Endodermal cell (in vitro differentiated cells): ENCODE results near the gene TBC1D16. TPM values are rescaled to one million over a fixed set of nuclear protein-coding genes. Genes with fewer than 3 reads are reported as not detected.

ENCODE experiments used
- DNase-seq: peaks from one replicate; pipeline ENCODE4 v3.0.0-alpha.2; 2017
- H3K27ac ChIP-seq: 2 replicates; pipeline ENCODE4 v1.5.1; 2013; ENCODE audit warnings: mild to moderate bottlenecking, low read depth, low read length, moderate library complexity
- H3K27me3 ChIP-seq: 2 replicates; pipeline ENCODE4 v1.6.1; 2013; ENCODE audit warnings: mild to moderate bottlenecking, low read length, moderate library complexity; ENCODE audit not compliant: insufficient read depth, control insufficient read depth, poor library complexity, severe bottlenecking
- H3K36me3 ChIP-seq: 2 replicates; pipeline ENCODE4 v1.7.0; 2013; ENCODE audit warnings: mild to moderate bottlenecking, low read length, moderate library complexity; ENCODE audit not compliant: control insufficient read depth, insufficient read depth
- H3K4me1 ChIP-seq: one replicate; pipeline ENCODE4 v1.7.0; 2013; ENCODE audit warnings: low read length; ENCODE audit not compliant: control insufficient read depth, insufficient read depth
- H3K4me3 ChIP-seq: 2 replicates; pipeline ENCODE4 v1.5.1; 2013; ENCODE audit warnings: mild to moderate bottlenecking, low read length, moderate library complexity
- H3K9ac ChIP-seq: 2 replicates; pipeline ENCODE4 v1.6.1; 2013; ENCODE audit warnings: mild to moderate bottlenecking, low read length, moderate library complexity; ENCODE audit not compliant: poor library complexity, severe bottlenecking; ENCODE audit errors: extremely low read depth
- H3K9me3 ChIP-seq: 2 replicates; pipeline ENCODE4 v1.6.1; 2013; ENCODE audit warnings: mild to moderate bottlenecking, low read length, moderate library complexity; ENCODE audit not compliant: control insufficient read depth
- H3K27ac Mint-ChIP-seq: 2 replicates; pipeline ENCODE4 v1.8.0; 2020; ENCODE audit warnings: mixed read lengths
- H3K27me3 Mint-ChIP-seq: 2 replicates; pipeline ENCODE4 v1.8.0; 2021; ENCODE audit warnings: mild to moderate bottlenecking, mixed read lengths; ENCODE audit not compliant: insufficient read depth
- H3K36me3 Mint-ChIP-seq: 2 replicates; pipeline ENCODE4 v1.8.0; 2020; ENCODE audit warnings: low read depth, mixed read lengths
- H3K4me1 Mint-ChIP-seq: 2 replicates; pipeline ENCODE4 v1.8.0; 2020; ENCODE audit warnings: mixed read lengths
- H3K4me3 Mint-ChIP-seq: 2 replicates; pipeline ENCODE4 v1.8.0; 2020; ENCODE audit warnings: mild to moderate bottlenecking, moderate library complexity, mixed read lengths
- H3K9me3 Mint-ChIP-seq: 2 replicates; pipeline ENCODE4 v1.8.0; 2020; ENCODE audit warnings: mild to moderate bottlenecking, mixed read lengths
- WGBS, 2 experiments: methylation state at CpG; one replicate each; pipeline versions ENCODE4 v1.1.5 to v1.1.7; 2013; ENCODE audit warnings: missing lambda C conversion rate in 2 of 2, mixed read lengths in 1 of 2; ENCODE audit not compliant: insufficient coverage in 1 of 2, insufficient read length in 1 of 2; 5-methylcytosine and 5-hydroxymethylcytosine counted together
- total RNA-seq, 2 donors: library from RNA; stranded (reverse); fragmentation: NEBNext Ultra II Directional in 1 of 2; extraction: Animal tissue kit (Norgen Biotek cat#: 25700) in 1 of 2; gene quantifications; 2 replicates in 1 of 2; 3 replicates in 1 of 2; pipeline ENCODE4 v1.2.1, GENCODE V29; 2021
- TF ChIP-seq, protein P1 (sequence below): fragments of 200-600 bp; sonication (generic); conservative IDR thresholded peaks from 2 replicates; pipeline ENCODE4 v1.5.0; 2021; ENCODE audit warnings: antibody characterized with exemption, mild to moderate bottlenecking

TBC1D16 gene
- total RNA-seq, 2 donors from 2014 or later: 88.2 to 116 TPM

DNA sequence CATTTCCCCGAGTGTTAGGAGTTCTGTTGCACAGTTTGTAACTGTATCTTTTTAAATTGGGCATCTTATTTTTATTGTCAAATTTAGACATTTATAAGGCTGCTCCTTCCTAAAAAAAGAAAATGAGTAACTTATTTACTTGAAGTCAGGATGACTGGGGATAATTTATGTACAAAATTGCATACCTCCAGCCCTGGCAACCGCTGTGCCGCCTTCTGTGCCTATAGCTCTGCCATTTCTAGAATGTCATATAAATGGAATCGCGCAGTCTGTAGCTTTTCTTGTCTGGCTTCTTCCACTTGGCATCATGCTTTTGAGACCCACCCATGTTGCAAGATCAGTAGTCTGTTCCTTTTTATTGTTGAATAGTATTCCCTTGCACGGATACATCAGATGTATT, 36.7 kb upstream of the TBC1D16 start:
- Mint-ChIP-seq H3K9me3 (peaks cover under 1% of the 10 kb centered on the region), H3K27ac (no peak overlapping the region), H3K36me3 (peaks cover 3% of the 10 kb centered on the region), H3K4me3 (no peak overlapping the region), H3K4me1 (peaks cover 15% of the 10 kb centered on the region), H3K27me3 (no peaks in the 10 kb centered on the region)
- Histone ChIP-seq H3K27ac (no peak overlapping the region), H3K36me3 (no peaks in the 10 kb centered on the region), H3K9ac (no peak overlapping the region), H3K4me3 (no peak overlapping the region), H3K27me3 (no peaks in the 10 kb centered on the region), H3K4me1 (peaks cover 11% of the 10 kb centered on the region), H3K9me3 (peaks cover 2% of the 10 kb centered on the region)
- 89 to 98% methylated on average over 5 to 6 of the region's 6 CpGs for WGBS, 2 experiments
- TF ChIP-seq, protein P1, sequence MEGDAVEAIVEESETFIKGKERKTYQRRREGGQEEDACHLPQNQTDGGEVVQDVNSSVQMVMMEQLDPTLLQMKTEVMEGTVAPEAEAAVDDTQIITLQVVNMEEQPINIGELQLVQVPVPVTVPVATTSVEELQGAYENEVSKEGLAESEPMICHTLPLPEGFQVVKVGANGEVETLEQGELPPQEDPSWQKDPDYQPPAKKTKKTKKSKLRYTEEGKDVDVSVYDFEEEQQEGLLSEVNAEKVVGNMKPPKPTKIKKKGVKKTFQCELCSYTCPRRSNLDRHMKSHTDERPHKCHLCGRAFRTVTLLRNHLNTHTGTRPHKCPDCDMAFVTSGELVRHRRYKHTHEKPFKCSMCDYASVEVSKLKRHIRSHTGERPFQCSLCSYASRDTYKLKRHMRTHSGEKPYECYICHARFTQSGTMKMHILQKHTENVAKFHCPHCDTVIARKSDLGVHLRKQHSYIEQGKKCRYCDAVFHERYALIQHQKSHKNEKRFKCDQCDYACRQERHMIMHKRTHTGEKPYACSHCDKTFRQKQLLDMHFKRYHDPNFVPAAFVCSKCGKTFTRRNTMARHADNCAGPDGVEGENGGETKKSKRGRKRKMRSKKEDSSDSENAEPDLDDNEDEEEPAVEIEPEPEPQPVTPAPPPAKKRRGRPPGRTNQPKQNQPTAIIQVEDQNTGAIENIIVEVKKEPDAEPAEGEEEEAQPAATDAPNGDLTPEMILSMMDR: no peak
- DNase-seq: no peak

DNA sequence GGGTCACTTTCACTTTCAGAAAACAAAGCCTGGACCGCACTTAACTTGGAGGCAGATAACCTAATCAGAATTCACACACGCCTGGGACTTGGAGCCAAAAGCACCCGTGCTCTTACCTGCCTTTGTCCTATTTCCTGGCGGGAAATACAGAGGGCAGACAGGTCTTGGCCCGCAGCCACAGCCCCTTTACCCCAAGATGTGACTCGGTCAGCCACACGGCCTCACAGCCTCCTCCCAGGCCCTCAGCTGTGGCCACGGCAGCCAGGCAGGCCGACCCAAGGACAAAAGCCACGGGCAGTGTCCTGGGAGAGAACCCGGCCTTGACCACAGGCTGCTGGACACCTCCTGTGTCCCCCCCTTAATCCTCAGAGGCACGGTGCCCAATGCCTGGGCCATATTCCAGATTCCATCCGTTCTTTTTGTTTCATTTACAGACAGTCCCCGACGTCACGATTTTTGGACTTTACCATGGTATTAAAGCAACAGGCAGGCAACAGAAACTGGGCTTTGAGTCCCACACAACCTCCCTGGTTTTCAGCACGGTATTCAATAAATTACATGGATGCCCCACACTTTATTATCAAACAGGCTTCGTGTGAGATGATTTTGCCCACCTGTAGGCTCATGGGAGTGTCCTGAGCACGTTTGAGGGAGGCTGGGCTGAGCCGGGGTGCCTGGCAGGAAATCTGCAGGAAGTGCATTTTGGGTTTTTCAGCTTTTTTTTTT, 35.6 kb upstream of the TBC1D16 start:
- TF ChIP-seq, protein P1: no peak
- Mint-ChIP-seq H3K27ac (no peak overlapping the region), H3K4me3 (no peak overlapping the region), H3K36me3 (peaks cover 3% of the 10 kb centered on the region), H3K4me1 (peaks cover 23% of the 10 kb centered on the region), H3K27me3 (no peaks in the 10 kb centered on the region), H3K9me3 (no peaks in the 10 kb centered on the region)
- WGBS, 2 experiments: 89 to 90% methylated on average over 12 to 20 of the region's 20 CpGs
- peaks cover 11% of the 10 kb centered on the region for H3K4me1 ChIP-seq
- DNase-seq: no peak
- no peak overlapping the region for H3K4me3 ChIP-seq
- H3K27me3 ChIP-seq: no peaks in the 10 kb centered on the region
- H3K36me3 ChIP-seq: no peaks in the 10 kb centered on the region
- no peak overlapping the region for H3K9ac ChIP-seq
- no peaks in the 10 kb centered on the region for H3K9me3 ChIP-seq
- H3K27ac ChIP-seq: no peak overlapping the region

DNA sequence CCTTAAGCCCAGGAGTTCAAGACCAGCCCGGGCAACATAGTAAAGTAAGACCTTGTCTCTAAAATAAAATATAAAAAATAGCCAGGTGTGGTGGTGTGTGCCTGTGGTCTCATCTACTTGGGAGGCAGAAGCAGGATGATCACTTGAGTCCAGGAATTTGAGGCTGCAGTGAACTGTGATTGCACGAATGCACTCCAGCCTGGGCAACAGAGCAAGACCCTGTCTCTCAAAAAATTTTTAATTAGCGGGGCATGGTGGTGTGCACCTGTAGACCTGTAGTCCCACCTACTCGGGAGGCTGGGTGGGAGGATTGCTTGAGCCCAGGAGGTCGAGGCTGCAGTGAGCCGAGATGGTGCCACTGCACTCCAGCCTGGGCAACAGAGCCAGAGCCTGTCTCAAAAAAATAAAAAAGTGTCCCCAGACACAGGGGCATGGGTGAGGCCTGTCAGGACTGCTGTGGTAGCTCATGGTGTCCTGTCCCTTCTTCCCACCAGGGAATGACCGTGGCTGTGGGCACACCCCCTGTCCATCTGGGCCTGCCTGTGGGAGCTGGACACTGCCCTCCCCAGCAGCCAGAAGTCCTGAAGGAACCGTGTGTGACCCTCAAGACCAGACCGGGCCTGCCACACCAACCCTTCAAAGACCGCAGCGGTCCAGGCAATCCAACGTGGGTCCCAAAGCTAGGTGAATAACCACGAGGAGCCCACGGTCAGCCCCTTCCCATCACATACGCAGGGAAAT, 34.9 kb upstream of the TBC1D16 start:
- no peak for DNase-seq
- no peaks in the 10 kb centered on the region for H3K9me3 Mint-ChIP-seq
- WGBS, 2 experiments: 93 to 96% methylated on average over 13 to 15 of the region's 15 CpGs
- H3K4me3 ChIP-seq: no peak overlapping the region
- no peak overlapping the region for H3K9ac ChIP-seq
- peaks cover 3% of the 10 kb centered on the region for H3K36me3 Mint-ChIP-seq
- no peak overlapping the region for H3K27ac Mint-ChIP-seq
- no peaks in the 10 kb centered on the region for H3K27me3 Mint-ChIP-seq
- H3K27me3 ChIP-seq: no peaks in the 10 kb centered on the region
- H3K27ac ChIP-seq: no peak overlapping the region
- peaks cover 27% of the 10 kb centered on the region for H3K4me1 Mint-ChIP-seq
- H3K36me3 ChIP-seq: no peaks in the 10 kb centered on the region
- TF ChIP-seq, protein P1: no peak
- H3K4me1 ChIP-seq: peaks cover 13% of the 10 kb centered on the region
- H3K4me3 Mint-ChIP-seq: no peak overlapping the region
- H3K9me3 ChIP-seq: no peaks in the 10 kb centered on the region
